GM20431 (cell line): ENCODE results near the gene ALDH1A1.

Experiments
- in situ Hi-C: fragments of 300-500 bp; cut with MseI, MboI; formaldehyde crosslinking; loops from one replicate; pipeline ENCODE4 v1.15.0; 2020; ENCODE audit warnings: low sequenced_read_pairs; ENCODE audit not compliant: unreplicated experiment

Gene ALDH1A1

GRCh38 chr9:72952914-72953313, at the start of gene ALDH1A1:
Gene ALDH1A1, minus strand, starts transcription at chr9:72953053. Its CDS starts 53 bp downstream, at chr9:72953000.
- in situ Hi-C loops, result no loop called here

DNA sequence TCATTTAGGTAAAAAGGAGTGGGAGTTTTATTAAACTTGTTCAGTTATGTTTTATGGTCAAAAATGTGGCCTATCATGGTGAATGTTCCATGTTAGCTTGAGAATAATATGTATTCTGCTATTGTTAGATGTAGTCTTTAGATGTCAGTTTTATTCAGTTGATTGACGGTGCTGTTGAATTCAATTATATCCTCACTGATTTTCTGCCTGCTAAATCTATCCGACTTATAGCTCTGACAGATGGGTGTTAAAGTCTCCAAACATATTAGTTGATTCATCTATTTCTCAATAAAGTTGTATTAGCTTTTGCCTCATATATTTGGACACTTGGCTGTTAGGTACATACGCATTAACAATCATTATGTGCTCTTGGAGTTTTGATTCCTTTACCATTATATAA, 49.0 kb upstream of the ALDH1A1 start:
- in situ Hi-C loops, result no loop called here

DNA sequence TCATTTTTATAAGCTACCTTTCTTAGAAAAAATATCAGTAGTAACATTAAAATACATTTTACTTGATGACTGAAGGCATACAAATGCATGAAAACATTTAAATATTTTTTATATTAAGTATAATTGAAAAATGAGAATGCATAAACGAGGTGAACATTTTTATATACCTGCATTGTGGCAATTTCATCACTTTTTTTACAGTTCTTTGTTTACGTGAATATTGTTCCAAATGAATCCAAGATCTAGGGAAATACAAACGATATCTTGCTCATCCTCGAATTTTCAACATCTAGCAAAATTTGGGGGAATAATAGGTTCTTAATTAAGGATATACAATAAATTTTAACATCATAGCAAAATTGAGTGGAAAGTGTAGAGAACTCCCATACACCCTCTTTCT, 45.5 kb upstream of the ALDH1A1 start:
- in situ Hi-C loops, result no loop called here

DNA sequence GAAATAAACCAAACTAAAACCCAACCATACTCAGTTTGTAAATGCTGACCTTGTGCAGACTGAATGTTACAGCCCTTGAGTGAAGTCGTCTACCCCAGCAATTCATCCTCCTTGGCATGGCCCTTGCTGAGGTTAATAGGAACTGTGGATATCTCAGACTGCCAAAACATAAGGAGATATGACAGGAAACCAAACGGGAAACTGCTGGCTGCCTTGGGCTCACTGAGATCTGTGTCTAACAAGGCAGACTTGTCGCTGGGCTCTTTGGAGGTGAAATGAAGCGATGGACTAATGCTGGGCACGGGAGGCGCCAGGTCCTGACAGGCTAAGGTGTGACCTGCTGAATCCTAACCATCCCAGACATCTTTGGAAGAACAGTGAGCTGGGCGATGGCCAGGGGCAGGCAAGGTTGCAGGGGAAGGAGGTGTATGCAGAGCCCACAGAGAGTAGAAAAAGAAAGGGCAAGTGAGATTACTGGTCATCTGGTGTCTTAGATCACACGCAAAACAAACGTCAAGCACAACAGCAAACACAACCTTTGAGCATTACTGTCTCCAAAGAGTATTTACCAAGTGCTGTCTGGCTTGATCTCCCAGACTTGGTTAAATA, 44.6 kb upstream of the ALDH1A1 start:
- in situ Hi-C loops, result no loop called here

GRCh38 chr9:72996684-72997314, 43.9 kb upstream of the ALDH1A1 start:
- in situ Hi-C loops, result no loop called here

GRCh38 chr9:72996114-72996513, 43.3 kb upstream of the ALDH1A1 start:
- in situ Hi-C loops, result no loop called here

GRCh38 chr9:72995131-72996024, 42.5 kb upstream of the ALDH1A1 start:
- in situ Hi-C loops, result no loop called here

GRCh38 chr9:72991772-72992171, 38.9 kb upstream of the ALDH1A1 start:
- in situ Hi-C loops, result no loop called here

GRCh38 chr9:72990397-72991182, 37.7 kb upstream of the ALDH1A1 start:
- in situ Hi-C loops, result no loop called here

DNA sequence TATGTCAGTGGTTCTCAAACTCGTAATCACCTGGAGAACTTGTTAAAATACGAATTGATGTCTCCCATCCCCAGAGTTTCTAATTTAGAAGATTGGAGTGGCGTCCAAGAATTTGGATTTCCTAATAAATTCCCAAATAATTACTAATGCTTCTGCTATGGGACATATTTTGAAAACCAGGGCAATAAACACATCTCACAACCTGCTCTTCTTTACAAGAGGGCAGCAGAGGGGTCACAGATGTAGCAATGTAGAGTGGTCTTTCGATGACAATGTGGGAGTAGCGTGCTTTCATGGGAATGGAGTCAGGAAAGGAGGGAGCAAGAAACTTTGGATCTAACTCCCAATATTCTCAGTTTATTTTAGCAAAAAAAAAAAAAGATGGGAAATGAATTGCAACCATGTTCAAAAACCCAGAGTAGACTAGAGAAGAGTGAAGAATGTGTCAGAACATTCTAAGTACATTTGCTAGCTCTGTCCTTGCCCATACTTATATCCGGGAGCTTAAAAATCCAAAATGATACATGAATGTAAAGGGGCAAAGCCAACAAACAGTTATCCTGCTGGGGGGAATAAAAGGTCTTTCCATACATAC, 33.8 kb upstream of the ALDH1A1 start:
- in situ Hi-C loops, result no loop called here

DNA sequence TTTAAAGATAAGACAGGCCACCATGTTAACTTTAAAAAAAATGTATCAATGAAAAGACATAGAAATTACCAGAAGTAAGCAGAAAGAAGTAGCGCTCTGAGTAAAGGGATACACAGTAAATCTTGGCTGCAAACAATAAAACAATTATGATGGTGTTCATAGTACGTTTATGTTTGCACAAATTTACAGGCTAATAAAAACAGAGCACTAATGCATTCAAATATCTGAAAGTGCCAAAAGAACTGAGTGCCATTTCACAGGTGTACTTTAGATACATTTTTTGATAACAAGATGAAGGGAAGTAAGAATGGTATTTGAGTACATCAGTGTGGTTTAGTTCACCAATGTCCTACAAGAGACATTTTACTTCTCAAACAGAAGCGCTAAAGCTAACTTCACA, 32.9 kb upstream of the ALDH1A1 start:
- in situ Hi-C loops, result no loop called here

- in situ Hi-C loops, result no loop called here
Measured at GRCh38 chr9:72984991-72985390, 32.1 kb upstream of the ALDH1A1 start.

- in situ Hi-C loops, result no loop called here
Measured at GRCh38 chr9:72984226-72984947, 31.5 kb upstream of the ALDH1A1 start.

DNA sequence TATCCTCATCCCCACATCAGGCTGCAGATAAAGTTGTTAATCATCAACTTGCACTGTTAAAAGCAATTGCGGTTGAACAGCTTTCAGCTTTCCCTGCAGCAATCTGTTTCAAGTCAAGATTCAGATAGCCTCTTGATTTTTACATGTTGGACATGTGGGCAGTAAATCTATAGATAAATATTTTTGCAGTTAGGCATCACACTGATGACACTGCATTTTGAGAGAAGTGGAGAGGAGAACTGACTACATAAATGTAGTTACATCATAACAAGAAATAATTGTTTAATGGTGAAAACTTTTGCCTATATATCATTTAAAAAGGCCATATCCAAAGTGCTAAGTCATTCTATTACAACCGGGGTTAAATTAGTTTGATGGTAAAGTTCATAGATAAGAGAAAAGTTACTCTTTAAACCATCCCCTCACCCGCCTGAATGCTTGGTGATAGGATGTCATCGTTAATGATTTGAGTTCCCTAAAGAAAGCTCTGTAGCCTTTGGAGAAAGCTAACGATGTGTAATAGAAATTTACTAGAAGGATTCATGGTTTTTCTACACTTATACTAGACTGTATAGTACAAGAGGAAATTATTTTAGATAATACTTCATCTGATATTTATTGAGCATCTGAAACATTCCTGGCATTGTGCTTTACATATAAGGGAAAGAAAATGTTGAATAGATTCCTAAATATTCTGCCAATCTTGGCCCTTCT, 30.8 kb upstream of the ALDH1A1 start:
- in situ Hi-C loops, result no loop called here

- in situ Hi-C loops, result no loop called here
Measured at GRCh38 chr9:72983056-72983455, 30.2 kb upstream of the ALDH1A1 start.

- in situ Hi-C loops, result no loop called here
Measured at GRCh38 chr9:72982146-72982799, 29.4 kb upstream of the ALDH1A1 start.

- in situ Hi-C loops, result no loop called here
Measured at GRCh38 chr9:72981433-72981832, 28.6 kb upstream of the ALDH1A1 start.

GRCh38 chr9:72980600-72981265, 27.9 kb upstream of the ALDH1A1 start:
- in situ Hi-C loops, result no loop called here
